Embryonic facial prominence (tissue), 1 donor: ENCODE results near the gene HDAC11.

Experiments used
- DNase-seq: peaks from one replicate; pipeline ENCODE4 v3.0.0-alpha.2; 2016; ENCODE audit errors: extremely low spot score

HDAC11 gene

GRCh38 chr3:13542142-13542541, 62.0 kb downstream of the HDAC11 start:
- DNase-seq: no peak

GRCh38 chr3:13543253-13543652, 63.1 kb downstream of the HDAC11 start:
- no peak for DNase-seq

GRCh38 chr3:13544293-13544831, 64.3 kb downstream of the HDAC11 start:
- DNase-seq: no peak

GRCh38 chr3:13544951-13545651, 65.0 kb downstream of the HDAC11 start:
- no peak for DNase-seq

GRCh38 chr3:13545952-13546454, 65.9 kb downstream of the HDAC11 start:
- DNase-seq: no peak

GRCh38 chr3:13546667-13547171, 66.6 kb downstream of the HDAC11 start:
- DNase-seq: no peak

GRCh38 chr3:13547591-13548371, 67.7 kb downstream of the HDAC11 start:
- no peak for DNase-seq

GRCh38 chr3:13548696-13549622, 68.9 kb downstream of the HDAC11 start, which contains the start of gene FBLN2:
FBLN2 (plus strand) TSS chr3:13549125; CDS start chr3:13570356, 21,231 bp downstream.
- no peak for DNase-seq

- DNase-seq: no peak
Observed at GRCh38 chr3:13549623-13550422, 69.7 kb downstream of the HDAC11 start.

- DNase-seq: no peak
Observed at GRCh38 chr3:13550423-13550690, 70.3 kb downstream of the HDAC11 start.

- DNase-seq: no peak
Observed at GRCh38 chr3:13550791-13551360, 70.8 kb downstream of the HDAC11 start.

- no peak for DNase-seq
Observed at GRCh38 chr3:13552857-13553652, 72.9 kb downstream of the HDAC11 start.

- DNase-seq: no peak
Observed at GRCh38 chr3:13553686-13554085, 73.6 kb downstream of the HDAC11 start.

- DNase-seq: no peak
Observed at GRCh38 chr3:13555753-13556152, 75.6 kb downstream of the HDAC11 start.
